Activated CD8-positive, alpha-beta memory T cell treated with anti-CD3 and anti-CD28 coated beads, Interleukin-2, amount 50 U/mL, for 1 hour (primary cell): ENCODE data around the gene NMU.
A peak's percentile ranks its signal among the peaks of the same experiment; 100 is the strongest.
"Not testable (repeated sequence)": the region's sequence is repeated elsewhere in the genome, so short reads cannot be mapped to it uniquely, and the experiment has no call there.

ENCODE experiments used
- DNase-seq: peaks from one replicate; pipeline ENCODE4 v3.0.0-alpha.2; 2020; ENCODE audit errors: extremely low read depth

Gene NMU

GRCh38 chr4:55560096-55560495, 76.0 kb downstream of the NMU start:
- DNase-seq: no peak

- DNase-seq: no peak
Measured at GRCh38 chr4:55554453-55555030, 81.6 kb downstream of the NMU start.

- DNase-seq: no peak
Measured at GRCh38 chr4:55553441-55554201, 82.5 kb downstream of the NMU start.

GRCh38 chr4:55551964-55552363, 84.1 kb downstream of the NMU start:
- not testable (repeated sequence) for DNase-seq

- DNase-seq: no peak
Measured at GRCh38 chr4:55549888-55550287, 86.2 kb downstream of the NMU start.

- no peak for DNase-seq
Measured at GRCh38 chr4:55547918-55548317, 88.2 kb downstream of the NMU start.

GRCh38 chr4:55547466-55547770, 88.7 kb downstream of the NMU start:
- DNase-seq: no peak

- DNase-seq: peak; percentile 49
Measured at GRCh38 chr4:55546756-55547465, 89.2 kb downstream of the NMU start, which contains the start of gene CLOCK. TSS of gene CLOCK (minus strand) at chr4:55546909. CDS start at chr4:55482785, 64,124 bp downstream.

- DNase-seq: no peak
Measured at GRCh38 chr4:55546506-55546755, 89.7 kb downstream of the NMU start.

GRCh38 chr4:55545641-55546505, 90.2 kb downstream of the NMU start:
- DNase-seq: peak; percentile 12
